ENCODE measurements around the gene HGF. TPM values are rescaled to one million over a fixed set of nuclear protein-coding genes. Genes with fewer than 3 reads are reported as not detected.

Gene HGF
- total and polyA plus RNA-seq, 2 experiments from 2014 or later: 13.4 to 33.2 TPM

GRCh38 chr7:81691199-81691821 lies 78.5 kb downstream of the HGF start:
- Histone ChIP-seq H3K9me3 (ENCODE audit: low read depth) (no peaks in the 10 kb centered on the region), H3K27me3 (no peaks in the 10 kb centered on the region), H3K27ac (peak overlapping the region; percentile 8), H3K4me3 (no peak overlapping the region), H3K4me1 (ENCODE audit: insufficient read depth) (no peaks in the 10 kb centered on the region), H3K4me2 (no peak overlapping the region), H4K20me1 (ENCODE audit: insufficient read depth, poor library complexity, severe bottlenecking) (no peaks in the 10 kb centered on the region), H3K79me2 (no peaks in the 10 kb centered on the region), H2AFZ (peak overlapping the region; percentile 17), H3K36me3 (replicated peaks; ENCODE audit: insufficient read depth, low read depth) (no peaks in the 10 kb centered on the region), H3K9me2 (replicated peaks; ENCODE audit: insufficient read depth) (no peaks in the 10 kb centered on the region)
- TF ChIP-seq EZH2 (IDR thresholded peaks at IDR 0.05; ENCODE audit: borderline replicate concordance) (no peak), EZH2phosphoT487 (IDR thresholded peaks at IDR 0.05; ENCODE audit: low read depth, severe bottlenecking, unreplicated experiment) (no peak), CTCF (IDR thresholded peaks at IDR 0.05; ENCODE audit: poor library complexity) (no peak)
- 64% methylated on average over 4 of the region's 4 CpGs for WGBS (ENCODE audit: low lambda C conversion rate, missing lambda C conversion rate)
- DNase-seq (ENCODE audit: low spot score): no peak

- Histone ChIP-seq H3K4me2 (no peak overlapping the region), H2AFZ (peak overlapping the region; percentile 17), H3K4me3 (no peak overlapping the region), H3K9me2 (replicated peaks; ENCODE audit: insufficient read depth) (no peaks in the 10 kb centered on the region), H3K27ac (peak overlapping the region; percentile 8), H3K27me3 (no peaks in the 10 kb centered on the region), H3K4me1 (ENCODE audit: insufficient read depth) (no peaks in the 10 kb centered on the region), H3K79me2 (no peaks in the 10 kb centered on the region), H3K36me3 (replicated peaks; ENCODE audit: insufficient read depth, low read depth) (no peaks in the 10 kb centered on the region), H4K20me1 (ENCODE audit: insufficient read depth, poor library complexity, severe bottlenecking) (no peaks in the 10 kb centered on the region), H3K9me3 (ENCODE audit: low read depth) (no peaks in the 10 kb centered on the region)
- no peak for DNase-seq (ENCODE audit: low spot score)
- 84% methylated on average over 3 of the region's 3 CpGs for WGBS (ENCODE audit: low lambda C conversion rate, missing lambda C conversion rate)
- TF ChIP-seq CTCF (IDR thresholded peaks at IDR 0.05; ENCODE audit: poor library complexity): no peak
- TF ChIP-seq EZH2phosphoT487 (IDR thresholded peaks at IDR 0.05; ENCODE audit: low read depth, severe bottlenecking, unreplicated experiment): no peak
- TF ChIP-seq EZH2 (IDR thresholded peaks at IDR 0.05; ENCODE audit: borderline replicate concordance): no peak
Measured at GRCh38 chr7:81690688-81691087, 79.2 kb downstream of the HGF start.

- no peak for DNase-seq (ENCODE audit: low spot score)
- no peaks in the 10 kb centered on the region for H3K27me3 ChIP-seq
- H4K20me1 ChIP-seq (ENCODE audit: insufficient read depth, poor library complexity, severe bottlenecking): no peaks in the 10 kb centered on the region
- no peaks in the 10 kb centered on the region for H3K4me1 ChIP-seq (ENCODE audit: insufficient read depth)
- H3K4me3 ChIP-seq: no peak overlapping the region
- peak overlapping the region; percentile 23 for H3K4me2 ChIP-seq
- WGBS (ENCODE audit: low lambda C conversion rate, missing lambda C conversion rate): 33% methylated on average over 5 of the region's 5 CpGs
- H3K27ac ChIP-seq: no peak overlapping the region
- no peak for TF ChIP-seq EZH2phosphoT487 (IDR thresholded peaks at IDR 0.05; ENCODE audit: low read depth, severe bottlenecking, unreplicated experiment)
- no peaks in the 10 kb centered on the region for H3K9me3 ChIP-seq (ENCODE audit: low read depth)
- H3K9me2 ChIP-seq (replicated peaks; ENCODE audit: insufficient read depth): no peaks in the 10 kb centered on the region
- H2AFZ ChIP-seq: no peak overlapping the region
- no peaks in the 10 kb centered on the region for H3K79me2 ChIP-seq
- H3K36me3 ChIP-seq (replicated peaks; ENCODE audit: insufficient read depth, low read depth): no peaks in the 10 kb centered on the region
Measured at GRCh38 chr7:81690251-81690650, 79.6 kb downstream of the HGF start.

GRCh38 chr7:81688622-81689411 lies 81.0 kb downstream of the HGF start:
- WGBS (ENCODE audit: low lambda C conversion rate, missing lambda C conversion rate): 90% methylated on average over 4 of the region's 4 CpGs
- Histone ChIP-seq H3K36me3 (replicated peaks; ENCODE audit: insufficient read depth, low read depth) (no peaks in the 10 kb centered on the region), H3K79me2 (no peaks in the 10 kb centered on the region), H2AFZ (no peak overlapping the region), H3K27me3 (no peaks in the 10 kb centered on the region), H3K27ac (no peak overlapping the region), H3K4me3 (no peak overlapping the region), H3K4me2 (no peak overlapping the region), H4K20me1 (ENCODE audit: insufficient read depth, poor library complexity, severe bottlenecking) (no peaks in the 10 kb centered on the region), H3K9me2 (replicated peaks; ENCODE audit: insufficient read depth) (no peaks in the 10 kb centered on the region), H3K9me3 (ENCODE audit: low read depth) (no peaks in the 10 kb centered on the region), H3K4me1 (ENCODE audit: insufficient read depth) (no peaks in the 10 kb centered on the region)
- TF ChIP-seq EZH2 (IDR thresholded peaks at IDR 0.05; ENCODE audit: borderline replicate concordance) (no peak), CTCF (IDR thresholded peaks at IDR 0.05; ENCODE audit: poor library complexity) (no peak), EZH2phosphoT487 (IDR thresholded peaks at IDR 0.05; ENCODE audit: low read depth, severe bottlenecking, unreplicated experiment) (no peak)
- DNase-seq (ENCODE audit: low spot score): no peak

Measured in hepatocyte (in vitro differentiated cells).